SW480 (cell line): ENCODE results near the gene RNF112.
"Not testable (repeated sequence)": the region's sequence is repeated elsewhere in the genome, so short reads cannot be mapped to it uniquely, and the experiment has no call there.

Experiments
- DNase-seq: peaks from one replicate; pipeline ENCODE4 v3.0.0-alpha.2; 2016; ENCODE audit warnings: low spot score

RNF112 gene

GRCh38 chr17:19413761-19414160 is 2.7 kb downstream of the RNF112 start:
- DNase-seq: no peak

GRCh38 chr17:19414396-19415280 is 3.6 kb downstream of the RNF112 start:
- no peak for DNase-seq

- no peak for DNase-seq
These were observed 4.3 kb downstream of the RNF112 start for GRCh38 chr17:19415311-19415710.

GRCh38 chr17:19415806-19416775 is 5.1 kb downstream of the RNF112 start:
- DNase-seq: no peak

- no peak for DNase-seq
These were observed 6.6 kb downstream of the RNF112 start for GRCh38 chr17:19417611-19418010.

GRCh38 chr17:19418251-19418992 is 7.4 kb downstream of the RNF112 start:
- no peak for DNase-seq

GRCh38 chr17:19421219-19421618 is 10.2 kb downstream of the RNF112 start:
- no peak for DNase-seq

GRCh38 chr17:19421926-19422325 is 10.9 kb downstream of the RNF112 start:
- DNase-seq: no peak

- no peak for DNase-seq
These were observed 14.2 kb downstream of the RNF112 start for GRCh38 chr17:19424934-19425868.

GRCh38 chr17:19426631-19427030 is 15.6 kb downstream of the RNF112 start:
- no peak for DNase-seq

GRCh38 chr17:19431691-19432090 is 20.7 kb downstream of the RNF112 start:
- no peak for DNase-seq

GRCh38 chr17:19433255-19433654 is 22.2 kb downstream of the RNF112 start:
- no peak for DNase-seq

GRCh38 chr17:19433727-19434340 is 22.8 kb downstream of the RNF112 start:
- no peak for DNase-seq

- DNase-seq: no peak
These were observed 29.4 kb downstream of the RNF112 start for GRCh38 chr17:19440421-19440820.

- DNase-seq: not testable (repeated sequence)
These were observed 30.3 kb downstream of the RNF112 start for GRCh38 chr17:19441288-19441687.

GRCh38 chr17:19442731-19443130 is 31.7 kb downstream of the RNF112 start:
- no peak for DNase-seq

- no peak for DNase-seq
These were observed 32.1 kb downstream of the RNF112 start for GRCh38 chr17:19443148-19443547.

GRCh38 chr17:19445105-19445504 is 34.1 kb downstream of the RNF112 start:
- DNase-seq: no peak

- DNase-seq: not testable (repeated sequence)
These were observed 35.5 kb downstream of the RNF112 start for GRCh38 chr17:19446577-19446976.

GRCh38 chr17:19447085-19447583 is 36.1 kb downstream of the RNF112 start:
- peak; percentile 67 for DNase-seq
